Measurements from ENCODE around the gene PLCG1. TPM values are rescaled to one million over a fixed set of nuclear protein-coding genes. Genes with fewer than 3 reads are reported as not detected.

The PLCG1 gene
- total RNA-seq, 1 donor from 2014 or later = 89.3 TPM

DNA sequence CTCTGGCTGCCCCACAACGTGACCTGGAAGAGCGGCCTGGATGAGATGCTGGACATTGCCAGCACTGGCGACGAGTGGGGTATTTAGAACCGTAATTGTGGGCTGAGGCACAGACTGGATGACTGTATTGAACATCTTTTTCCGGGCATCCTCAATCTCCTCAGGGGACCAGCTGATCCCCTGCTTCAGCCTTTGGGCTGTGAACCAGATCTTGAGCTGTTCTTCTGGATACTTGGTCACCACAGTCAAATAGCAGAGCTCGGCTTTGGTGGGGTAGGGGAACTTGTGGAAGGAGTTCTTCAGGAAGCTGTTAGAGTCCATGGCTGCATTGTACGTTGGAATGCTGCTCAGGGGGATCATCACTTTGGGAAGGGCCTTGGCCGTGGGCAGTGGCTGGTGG, 66.3 kb downstream of the PLCG1 start:
- H3K36me3 ChIP-seq (ENCODE audit: control insufficient read depth, insufficient read depth, low read length) = peaks cover 4% of the 10 kb centered on the region
- DNase-seq (ENCODE audit: low read depth) = no peak
- H3K4me3 ChIP-seq (ENCODE audit: low read depth, low read length) = no peak overlapping the region
- H3K27me3 ChIP-seq (ENCODE audit: control insufficient read depth, insufficient read depth, low read length) = no peaks in the 10 kb centered on the region
- TF ChIP-seq, protein P1, sequence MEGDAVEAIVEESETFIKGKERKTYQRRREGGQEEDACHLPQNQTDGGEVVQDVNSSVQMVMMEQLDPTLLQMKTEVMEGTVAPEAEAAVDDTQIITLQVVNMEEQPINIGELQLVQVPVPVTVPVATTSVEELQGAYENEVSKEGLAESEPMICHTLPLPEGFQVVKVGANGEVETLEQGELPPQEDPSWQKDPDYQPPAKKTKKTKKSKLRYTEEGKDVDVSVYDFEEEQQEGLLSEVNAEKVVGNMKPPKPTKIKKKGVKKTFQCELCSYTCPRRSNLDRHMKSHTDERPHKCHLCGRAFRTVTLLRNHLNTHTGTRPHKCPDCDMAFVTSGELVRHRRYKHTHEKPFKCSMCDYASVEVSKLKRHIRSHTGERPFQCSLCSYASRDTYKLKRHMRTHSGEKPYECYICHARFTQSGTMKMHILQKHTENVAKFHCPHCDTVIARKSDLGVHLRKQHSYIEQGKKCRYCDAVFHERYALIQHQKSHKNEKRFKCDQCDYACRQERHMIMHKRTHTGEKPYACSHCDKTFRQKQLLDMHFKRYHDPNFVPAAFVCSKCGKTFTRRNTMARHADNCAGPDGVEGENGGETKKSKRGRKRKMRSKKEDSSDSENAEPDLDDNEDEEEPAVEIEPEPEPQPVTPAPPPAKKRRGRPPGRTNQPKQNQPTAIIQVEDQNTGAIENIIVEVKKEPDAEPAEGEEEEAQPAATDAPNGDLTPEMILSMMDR (IDR thresholded peaks at IDR 0.05; ENCODE audit: insufficient read depth, low read length, poor library complexity, severe bottlenecking) = no peak

DNA sequence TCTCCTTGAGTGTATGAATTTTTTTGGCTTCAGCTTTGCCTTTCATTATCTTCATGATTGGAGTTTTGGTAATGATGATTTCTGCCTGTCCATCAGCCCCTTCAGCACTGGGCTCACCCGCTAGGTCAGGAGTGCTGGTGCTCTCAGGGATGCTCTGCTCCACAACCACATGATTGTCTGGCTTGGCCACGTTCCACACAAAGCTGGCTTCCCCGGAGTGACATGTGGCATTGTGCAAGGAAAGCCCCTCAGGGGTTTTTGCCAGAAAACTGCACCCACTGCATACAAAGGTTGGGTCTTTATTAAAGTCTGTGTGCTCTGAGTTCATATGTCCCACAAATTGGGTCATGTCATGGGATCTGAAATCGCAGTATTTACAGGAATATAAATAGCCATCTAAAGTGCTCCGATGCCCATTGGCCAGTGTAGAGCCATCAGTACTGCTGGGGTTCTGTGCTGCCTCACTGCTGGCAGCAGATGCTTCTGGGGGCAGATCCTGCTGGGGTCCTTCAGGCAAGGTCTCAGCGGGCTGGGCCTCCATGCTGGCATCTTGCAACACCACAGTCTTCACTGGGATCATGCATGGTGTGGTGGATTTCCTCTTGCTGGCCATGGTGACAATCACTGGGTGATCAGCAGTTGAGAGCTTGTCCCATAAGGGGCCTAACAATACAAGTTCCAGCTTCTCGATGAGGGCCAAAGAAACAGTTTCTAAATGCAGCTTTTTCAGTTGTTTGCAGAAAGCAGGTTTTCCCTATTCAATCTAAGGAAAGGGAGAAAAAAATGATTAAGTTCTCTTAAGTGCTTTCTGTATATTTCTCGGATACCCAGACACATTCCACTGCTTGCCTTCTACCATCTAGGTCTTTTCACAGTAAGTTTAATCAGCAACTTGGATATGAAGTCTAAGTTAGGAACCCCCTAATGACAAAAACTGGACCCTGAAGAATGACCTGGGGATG, 67.2 kb downstream of the PLCG1 start:
- peaks cover 4% of the 10 kb centered on the region for H3K36me3 ChIP-seq (ENCODE audit: control insufficient read depth, insufficient read depth, low read length)
- H3K4me3 ChIP-seq (ENCODE audit: low read depth, low read length) = no peak overlapping the region
- TF ChIP-seq, protein P1 (IDR thresholded peaks at IDR 0.05; ENCODE audit: insufficient read depth, low read length, poor library complexity, severe bottlenecking) = no peak
- DNase-seq (ENCODE audit: low read depth) = no peak
- no peaks in the 10 kb centered on the region for H3K27me3 ChIP-seq (ENCODE audit: control insufficient read depth, insufficient read depth, low read length)

DNA sequence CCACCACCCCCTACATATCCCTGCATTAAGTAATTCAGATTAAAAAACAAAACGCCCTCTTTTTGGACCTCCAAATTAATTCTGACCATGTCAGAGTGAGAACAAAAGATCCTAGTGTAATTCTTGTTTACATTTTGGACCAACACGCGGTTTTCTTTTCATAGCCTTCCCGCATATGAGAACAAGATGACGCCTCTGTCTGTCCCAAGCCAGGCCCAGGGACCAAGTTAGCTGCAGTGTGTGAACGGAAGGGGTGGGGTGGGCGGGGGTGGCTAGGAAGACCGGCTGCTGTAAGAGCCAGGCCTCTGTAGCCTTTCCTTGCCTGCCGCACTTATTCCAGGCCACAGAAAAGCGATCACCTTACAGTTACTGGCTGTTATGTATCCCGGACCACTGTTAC, 68.0 kb downstream of the PLCG1 start:
- DNase-seq (ENCODE audit: low read depth) = no peak
- TF ChIP-seq, protein P1 (IDR thresholded peaks at IDR 0.05; ENCODE audit: insufficient read depth, low read length, poor library complexity, severe bottlenecking) = no peak
- Histone ChIP-seq H3K4me3 (ENCODE audit: low read depth, low read length) (no peak overlapping the region), H3K36me3 (ENCODE audit: control insufficient read depth, insufficient read depth, low read length) (peaks cover 4% of the 10 kb centered on the region), H3K27me3 (ENCODE audit: control insufficient read depth, insufficient read depth, low read length) (no peaks in the 10 kb centered on the region)

DNA sequence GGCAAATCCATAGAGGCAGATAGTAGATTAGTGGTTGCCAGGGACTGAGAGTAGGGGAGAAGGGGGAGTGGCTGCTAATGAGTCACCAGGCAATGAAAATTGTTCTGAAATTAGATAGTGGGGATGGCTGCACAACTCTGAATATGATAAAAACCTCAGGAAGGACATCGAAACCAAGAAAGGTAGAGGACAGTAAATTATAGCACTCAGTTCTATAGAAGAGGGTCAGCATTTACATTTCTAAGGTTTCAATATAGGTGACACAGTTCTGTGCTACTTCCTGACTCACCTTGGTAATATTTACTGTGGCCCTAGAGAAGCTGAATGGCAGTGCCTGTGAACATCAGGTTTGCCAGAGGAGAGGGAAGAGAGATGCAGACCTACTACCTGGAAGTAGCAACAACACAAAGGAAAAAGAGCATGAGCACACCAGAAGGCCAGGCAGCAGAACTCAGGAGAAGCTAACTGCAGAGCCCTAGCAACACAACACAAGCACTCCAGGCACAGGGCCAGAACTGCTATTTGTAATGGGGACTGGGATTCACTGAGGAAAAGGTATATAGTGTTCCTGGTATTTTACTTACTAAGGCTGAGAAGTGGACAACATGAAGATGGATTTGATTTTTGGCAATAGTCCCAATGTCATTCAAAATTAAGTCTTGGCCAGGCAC, 75.9 kb downstream of the PLCG1 start:
- no peak overlapping the region for H3K4me3 ChIP-seq (ENCODE audit: low read depth, low read length)
- TF ChIP-seq, protein P1 (IDR thresholded peaks at IDR 0.05; ENCODE audit: insufficient read depth, low read length, poor library complexity, severe bottlenecking) = no peak
- H3K36me3 ChIP-seq (ENCODE audit: control insufficient read depth, insufficient read depth, low read length) = no peaks in the 10 kb centered on the region
- H3K27me3 ChIP-seq (ENCODE audit: control insufficient read depth, insufficient read depth, low read length) = no peaks in the 10 kb centered on the region
- no peak for DNase-seq (ENCODE audit: low read depth)

DNA sequence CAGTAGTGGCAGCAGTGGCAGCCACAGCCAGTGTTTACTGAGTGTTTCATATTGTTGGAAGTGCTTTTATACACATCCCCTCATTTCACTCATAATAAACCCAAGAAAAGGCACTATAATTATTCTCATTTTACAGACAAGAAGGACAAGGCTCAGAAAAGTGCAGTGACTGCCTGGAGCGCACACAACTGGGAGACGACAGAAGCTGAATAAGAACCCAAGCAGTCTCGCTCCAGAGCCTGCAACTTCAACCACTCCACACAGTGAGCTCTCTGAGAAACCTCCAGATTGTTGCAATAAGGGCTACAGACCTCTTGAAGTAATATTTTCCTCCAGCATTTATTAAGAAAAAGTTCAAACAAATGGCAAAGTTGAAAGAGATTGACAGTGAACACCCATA, 76.9 kb downstream of the PLCG1 start:
- no peaks in the 10 kb centered on the region for H3K27me3 ChIP-seq (ENCODE audit: control insufficient read depth, insufficient read depth, low read length)
- no peak overlapping the region for H3K4me3 ChIP-seq (ENCODE audit: low read depth, low read length)
- DNase-seq (ENCODE audit: low read depth) = no peak
- TF ChIP-seq, protein P1 (IDR thresholded peaks at IDR 0.05; ENCODE audit: insufficient read depth, low read length, poor library complexity, severe bottlenecking) = no peak
- H3K36me3 ChIP-seq (ENCODE audit: control insufficient read depth, insufficient read depth, low read length) = no peaks in the 10 kb centered on the region

Measured in kidney epithelial cell (primary cell).